ENCODE data around the gene TSFM.

TSFM gene

GRCh38 chr12:57737467-57738460 lies 44.8 kb upstream of the TSFM start:
- H3K9ac ChIP-seq (ENCODE audit: low read length), result no peak overlapping the region

GRCh38 chr12:57738661-57739237 lies 43.8 kb upstream of the TSFM start, which contains the start of gene AGAP2:
AGAP2 (minus strand) TSS chr12:57738742; CDS start chr12:57738246, 496 bp downstream.
- no peak for DNase-seq
- no peak within 1 kb of the TSS for H3K4me2 ChIP-seq (ENCODE audit: low read depth, low read length)
- no peaks in the 10 kb centered on the region for H3K36me3 ChIP-seq (replicated peaks; ENCODE audit: insufficient read depth, low read length)
- H2AFZ ChIP-seq (ENCODE audit: low read length), result no peak within 1 kb of the TSS
- TF ChIP-seq CTCF (IDR thresholded peaks at IDR 0.05; ENCODE audit: low read length) (no peak), EZH2phosphoT487 (IDR thresholded peaks at IDR 0.05; ENCODE audit: low read length) (no peak), EZH2 (optimal IDR thresholded peaks at IDR 0.05; ENCODE audit: low read depth, low read length) (no peak)
- H3K9me3 ChIP-seq (replicated peaks; ENCODE audit: insufficient read depth, low read length), result no peaks in the 10 kb centered on the region
- peaks cover 35% of the 10 kb centered on the region for H3K79me2 ChIP-seq (ENCODE audit: low read length)
- peaks cover 25% of the 10 kb centered on the region for H3K4me1 ChIP-seq (ENCODE audit: low read length)
- H3K27me3 ChIP-seq (replicated peaks; ENCODE audit: insufficient read depth, low read length), result no peaks in the 10 kb centered on the region
- no peak within 1 kb of the TSS for H3K27ac ChIP-seq (ENCODE audit: low read length)
- no peak within 1 kb of the TSS for H3K4me3 ChIP-seq (ENCODE audit: low read length)
- H4K20me1 ChIP-seq (ENCODE audit: insufficient read depth, low read length), result no peaks in the 10 kb centered on the region; the same call in 1 of the 2 replicates
- H3K9me2 ChIP-seq (replicated peaks; ENCODE audit: insufficient read depth, low read length), result no peaks in the 10 kb centered on the region
- H3K9ac ChIP-seq (ENCODE audit: low read length), result no peak within 1 kb of the TSS
- peaks cover 10% of the 10 kb centered on the region; the same call in 1 of the 2 replicates for H3F3A ChIP-seq (ENCODE audit: insufficient read depth, low read length)

More at GRCh38 chr12:57737467-57738460, 44.8 kb upstream of the TSFM start:
- TF ChIP-seq EZH2phosphoT487 (IDR thresholded peaks at IDR 0.05; ENCODE audit: low read length), result no peak
- TF ChIP-seq EZH2 (optimal IDR thresholded peaks at IDR 0.05; ENCODE audit: low read depth, low read length), result no peak
- no peak for TF ChIP-seq CTCF (IDR thresholded peaks at IDR 0.05; ENCODE audit: low read length)
- H4K20me1 ChIP-seq (ENCODE audit: insufficient read depth, low read length), result no peaks in the 10 kb centered on the region; the same call in 1 of the 2 replicates
- no peaks in the 10 kb centered on the region for H3K9me2 ChIP-seq (replicated peaks; ENCODE audit: insufficient read depth, low read length)
- DNase-seq, result no peak
- H3K4me3 ChIP-seq (ENCODE audit: low read length), result no peak overlapping the region
- peaks cover 35% of the 10 kb centered on the region for H3K79me2 ChIP-seq (ENCODE audit: low read length)
- no peak overlapping the region for H3K4me2 ChIP-seq (ENCODE audit: low read depth, low read length)
- no peaks in the 10 kb centered on the region for H3K9me3 ChIP-seq (replicated peaks; ENCODE audit: insufficient read depth, low read length)
- no peak overlapping the region for H3K27ac ChIP-seq (ENCODE audit: low read length)
- no peaks in the 10 kb centered on the region for H3K36me3 ChIP-seq (replicated peaks; ENCODE audit: insufficient read depth, low read length)
- no peaks in the 10 kb centered on the region for H3K27me3 ChIP-seq (replicated peaks; ENCODE audit: insufficient read depth, low read length)
- H3K4me1 ChIP-seq (ENCODE audit: low read length), result peaks cover 19% of the 10 kb centered on the region
- H2AFZ ChIP-seq (ENCODE audit: low read length), result no peak overlapping the region
- peaks cover 10% of the 10 kb centered on the region; the same call in 1 of the 2 replicates for H3F3A ChIP-seq (ENCODE audit: insufficient read depth, low read length)

- H4K20me1 ChIP-seq (ENCODE audit: insufficient read depth, low read length), result no peaks in the 10 kb centered on the region; the same call in 1 of the 2 replicates
- no peak overlapping the region for H3K4me3 ChIP-seq (ENCODE audit: low read length)
- TF ChIP-seq EZH2 (optimal IDR thresholded peaks at IDR 0.05; ENCODE audit: low read depth, low read length) (no peak), EZH2phosphoT487 (IDR thresholded peaks at IDR 0.05; ENCODE audit: low read length) (no peak), CTCF (IDR thresholded peaks at IDR 0.05; ENCODE audit: low read length) (no peak)
- H3F3A ChIP-seq (ENCODE audit: insufficient read depth, low read length), result peaks cover 15% of the 10 kb centered on the region; the same call in 1 of the 2 replicates
- H2AFZ ChIP-seq (ENCODE audit: low read length), result no peak overlapping the region
- peaks cover 35% of the 10 kb centered on the region for H3K79me2 ChIP-seq (ENCODE audit: low read length)
- no peak overlapping the region for H3K9ac ChIP-seq (ENCODE audit: low read length)
- peaks cover 28% of the 10 kb centered on the region for H3K4me1 ChIP-seq (ENCODE audit: low read length)
- DNase-seq, result no peak
- H3K4me2 ChIP-seq (ENCODE audit: low read depth, low read length), result no peak overlapping the region
- no peak overlapping the region for H3K27ac ChIP-seq (ENCODE audit: low read length)
- no peaks in the 10 kb centered on the region for H3K36me3 ChIP-seq (replicated peaks; ENCODE audit: insufficient read depth, low read length)
- no peaks in the 10 kb centered on the region for H3K9me3 ChIP-seq (replicated peaks; ENCODE audit: insufficient read depth, low read length)
- H3K9me2 ChIP-seq (replicated peaks; ENCODE audit: insufficient read depth, low read length), result no peaks in the 10 kb centered on the region
- H3K27me3 ChIP-seq (replicated peaks; ENCODE audit: insufficient read depth, low read length), result no peaks in the 10 kb centered on the region
Measured at GRCh38 chr12:57739387-57739786, 43.2 kb upstream of the TSFM start.

Measured in MM.1S (cell line).